ENCODE results near the gene SDE2.
A peak's percentile ranks its signal among the peaks of the same experiment; 100 is the strongest.
"Not testable (repeated sequence)": the region's sequence is repeated elsewhere in the genome, so short reads cannot be mapped to it uniquely, and the experiment has no call there.

SDE2 gene

GRCh38 chr1:225999227-225999911, at the start of gene SDE2:
SDE2 (minus strand) TSS chr1:225999343; CDS start chr1:225999312, 31 bp downstream.
- peak; percentile 100 for DNase-seq

- DNase-seq, result no peak
Observed at GRCh38 chr1:226048886-226049285, 49.7 kb upstream of the SDE2 start.

DNA sequence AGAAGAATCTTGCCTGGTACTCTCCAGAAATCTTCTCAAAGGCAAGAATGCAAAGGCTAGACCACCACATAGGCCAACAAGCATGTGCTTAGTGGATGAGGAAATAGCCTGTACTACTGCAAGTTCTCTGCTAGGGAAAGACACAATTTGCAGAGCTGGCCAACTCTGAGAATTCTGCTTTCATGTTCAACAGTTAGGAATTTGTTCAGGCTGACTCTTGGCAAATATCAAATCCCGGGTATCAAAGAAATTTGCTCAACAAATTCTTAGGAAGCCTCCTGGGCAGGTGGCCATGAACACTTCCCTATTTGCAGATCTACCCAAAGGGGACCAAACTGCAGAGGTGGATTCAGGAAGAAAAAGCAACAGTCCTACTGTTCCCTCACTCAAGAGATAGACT, 48.4 kb upstream of the SDE2 start:
- no peak for DNase-seq

- DNase-seq, result no peak
Observed at GRCh38 chr1:226046240-226046639, 47.1 kb upstream of the SDE2 start.

DNA sequence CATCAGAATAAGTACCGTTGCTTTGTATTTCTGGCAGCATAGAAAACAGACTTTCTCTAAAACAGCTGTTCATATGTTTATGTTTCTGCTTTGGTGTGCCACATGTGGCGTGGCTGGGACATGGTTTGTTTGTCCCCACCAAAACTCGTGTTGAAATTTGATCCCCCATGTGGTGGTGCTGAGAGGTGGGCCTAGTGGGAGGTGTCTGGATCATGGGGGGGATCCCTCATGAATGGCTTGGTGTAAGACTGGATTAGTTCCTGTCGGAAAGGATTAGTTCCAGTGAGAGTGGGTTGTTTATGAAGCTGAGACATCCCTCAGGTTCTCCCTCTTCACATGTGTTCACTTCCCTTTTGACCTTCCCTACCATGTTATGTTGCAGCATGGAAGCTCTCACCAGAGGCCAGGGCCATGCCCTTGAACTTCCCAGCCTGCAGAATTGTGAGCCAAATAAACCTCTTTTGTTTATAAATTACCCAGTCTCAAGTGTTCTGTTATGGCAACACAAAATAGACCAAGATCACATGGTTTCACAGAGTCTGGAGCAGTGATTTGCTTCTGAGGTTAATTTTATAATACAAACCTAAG, 45.5 kb upstream of the SDE2 start:
- DNase-seq, result no peak

DNA sequence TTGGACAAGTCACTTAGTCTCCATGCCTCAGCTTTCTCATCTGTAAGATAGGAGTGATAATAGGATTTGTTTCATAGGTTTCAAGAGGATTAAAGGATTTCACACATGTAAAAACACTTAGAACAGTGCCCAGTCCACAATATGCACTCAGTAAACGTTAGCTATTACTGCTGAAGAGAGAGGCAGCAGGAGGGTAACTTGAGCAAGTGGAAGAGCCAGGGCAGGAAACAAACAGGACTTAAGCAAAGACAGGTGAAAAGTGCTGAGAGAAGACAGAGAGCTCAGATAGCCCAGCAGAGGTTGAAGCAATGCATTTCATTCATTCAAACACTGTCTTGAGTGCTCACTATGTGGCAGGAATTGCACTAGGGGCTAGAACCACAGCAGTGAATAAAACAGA, 42.3 kb upstream of the SDE2 start:
- DNase-seq, result no peak

DNA sequence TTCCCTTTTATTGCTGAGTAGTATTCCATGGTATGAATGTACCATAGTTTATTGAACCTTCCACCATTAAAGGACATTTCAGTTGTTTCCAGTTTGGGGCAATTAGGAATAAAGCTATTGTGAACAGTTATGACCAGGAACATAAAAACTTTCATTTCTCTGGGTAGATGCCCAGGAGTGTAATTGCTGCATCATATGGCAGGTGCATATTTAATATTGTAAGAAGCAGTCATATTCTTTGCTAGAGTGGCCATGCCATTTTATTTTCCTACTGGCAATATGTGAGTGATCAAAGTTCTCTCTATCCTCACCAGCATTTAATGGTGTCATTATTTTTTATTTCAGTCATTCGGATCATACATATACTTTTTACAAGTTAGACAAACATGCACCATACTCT, 39.5 kb upstream of the SDE2 start:
- DNase-seq, result no peak

- no peak for DNase-seq
Observed at GRCh38 chr1:226035915-226036314, 36.8 kb upstream of the SDE2 start.

DNA sequence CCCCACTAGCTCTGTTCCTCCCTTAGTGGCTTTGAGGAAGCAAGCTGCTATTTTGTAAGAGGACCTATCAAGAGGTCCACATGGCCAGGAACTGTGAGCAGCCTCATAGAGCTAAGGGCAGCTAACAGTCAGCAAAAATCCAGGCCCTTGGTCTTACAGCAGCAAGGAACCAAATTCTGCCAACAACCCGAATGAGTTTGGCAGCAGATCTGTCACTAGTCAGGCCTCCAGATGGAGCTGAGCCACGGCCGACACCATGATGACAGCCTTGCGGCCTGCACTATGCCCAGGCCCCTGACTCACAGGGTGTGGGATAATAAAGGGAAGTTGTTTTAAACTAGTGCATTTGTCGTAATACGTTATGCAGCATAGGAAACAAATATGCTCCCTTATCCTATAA, 35.3 kb upstream of the SDE2 start:
- peak; percentile 68 for DNase-seq

- DNase-seq, result no peak
Observed at GRCh38 chr1:226033991-226034390, 34.8 kb upstream of the SDE2 start.

DNA sequence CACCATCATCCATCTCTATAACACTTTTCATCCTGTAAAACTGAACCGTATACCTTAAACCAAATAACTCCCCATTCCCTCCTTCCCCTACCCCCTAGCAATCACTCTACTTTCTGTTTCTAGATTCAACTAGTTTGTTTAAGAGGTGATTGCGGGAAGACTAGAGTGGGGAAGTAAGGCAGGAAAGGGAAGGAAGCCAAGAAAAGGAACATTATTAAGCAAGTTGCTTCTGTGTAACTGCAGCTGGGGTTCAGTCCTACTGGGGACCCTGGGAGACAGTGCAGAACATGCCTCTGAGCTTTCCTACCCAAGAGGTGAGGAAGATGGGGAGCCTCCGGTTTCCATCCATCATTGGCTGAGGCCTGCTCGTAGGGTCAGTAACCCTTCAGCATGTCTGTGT, 34.4 kb upstream of the SDE2 start:
- no peak for DNase-seq

DNA sequence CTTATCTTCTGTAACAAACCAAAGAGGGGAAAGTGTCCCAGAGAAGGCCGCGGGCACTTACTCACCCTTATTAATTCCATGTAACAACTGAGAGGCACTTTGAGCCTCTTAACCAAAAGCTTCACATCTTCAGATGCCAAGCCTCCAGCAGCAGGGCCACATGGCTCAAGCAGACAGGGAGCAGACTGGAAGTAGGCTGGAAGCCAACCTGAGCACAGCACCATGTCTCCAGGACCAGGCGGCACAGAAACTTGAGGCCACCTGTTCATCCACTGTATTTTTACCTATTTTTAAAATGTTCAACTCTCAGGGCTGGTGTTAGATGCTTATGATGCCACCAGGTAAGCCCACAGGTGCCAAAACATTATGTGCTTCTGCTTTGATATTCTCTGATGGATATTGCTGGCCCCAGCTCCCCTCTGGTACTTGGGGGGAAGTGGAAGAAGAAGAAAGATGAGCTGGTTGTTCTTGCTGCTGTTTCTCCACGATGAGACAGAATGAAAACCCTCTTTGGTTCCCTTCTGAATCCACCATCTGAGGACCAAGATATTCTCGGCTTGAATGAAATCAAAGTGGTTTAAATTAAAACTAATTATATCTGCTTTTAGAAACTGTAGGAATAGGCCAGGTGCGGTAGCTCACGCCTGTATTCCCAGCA, 30.6 kb upstream of the SDE2 start:
- no peak for DNase-seq

DNA sequence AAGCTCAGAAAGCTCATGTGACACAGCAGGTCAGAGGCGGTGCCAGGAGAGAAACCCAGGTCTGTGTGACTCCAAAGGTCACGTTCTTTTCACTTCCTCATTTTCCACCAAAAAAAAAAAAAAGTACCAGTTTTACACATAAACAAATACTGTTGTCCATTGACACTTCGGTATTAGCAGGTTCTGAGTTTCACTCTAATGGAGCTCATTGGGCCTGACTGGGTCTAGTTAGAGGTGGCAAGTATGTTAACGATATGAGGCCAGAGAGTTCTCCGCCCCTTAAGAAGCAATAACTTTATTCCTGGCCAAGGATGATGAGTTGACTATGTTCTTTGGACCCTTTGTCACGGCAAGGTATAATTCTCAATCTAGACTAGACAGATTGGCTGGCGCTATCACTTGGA, 30.0 kb upstream of the SDE2 start:
- peak; percentile 17 for DNase-seq

GRCh38 chr1:226027538-226028217, 28.5 kb upstream of the SDE2 start:
- no peak for DNase-seq

DNA sequence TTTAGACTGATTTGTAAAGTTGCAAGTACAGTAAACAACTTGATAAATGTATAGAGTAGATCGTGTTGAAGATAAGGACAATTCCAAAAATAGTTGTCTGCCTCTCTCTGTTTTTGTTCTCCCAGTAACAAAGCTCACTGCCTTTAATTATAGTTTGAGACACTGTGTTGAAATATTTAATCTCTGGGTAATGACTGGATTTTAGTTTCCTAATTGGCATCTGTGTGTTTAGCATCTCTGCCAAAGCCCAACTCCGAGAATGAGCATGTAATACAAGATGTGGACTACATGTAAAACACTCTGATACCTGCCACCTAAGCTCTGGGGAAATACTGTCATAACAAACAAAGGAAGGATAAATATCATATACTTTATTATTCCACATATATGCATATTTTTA, 27.7 kb upstream of the SDE2 start:
- DNase-seq, result no peak

DNA sequence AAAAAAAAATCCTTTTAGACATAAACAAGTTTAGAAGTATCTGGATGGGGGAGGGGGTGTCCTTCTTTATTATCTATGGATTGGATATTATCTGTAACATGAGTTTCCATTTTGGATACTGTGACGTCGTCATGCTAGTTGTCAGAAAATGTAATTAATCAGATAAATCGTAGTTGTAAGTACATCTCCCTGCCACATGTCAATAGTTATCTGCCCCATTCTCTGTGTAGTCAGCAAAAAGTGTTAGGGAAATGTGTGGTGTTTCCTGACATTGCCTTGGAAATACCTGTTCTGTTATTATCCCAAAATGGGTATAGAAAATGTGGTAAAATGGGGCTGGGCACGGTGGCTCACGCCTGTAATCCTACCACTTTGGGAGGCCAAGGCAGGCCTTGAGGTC, 24.6 kb upstream of the SDE2 start:
- no peak for DNase-seq

DNA sequence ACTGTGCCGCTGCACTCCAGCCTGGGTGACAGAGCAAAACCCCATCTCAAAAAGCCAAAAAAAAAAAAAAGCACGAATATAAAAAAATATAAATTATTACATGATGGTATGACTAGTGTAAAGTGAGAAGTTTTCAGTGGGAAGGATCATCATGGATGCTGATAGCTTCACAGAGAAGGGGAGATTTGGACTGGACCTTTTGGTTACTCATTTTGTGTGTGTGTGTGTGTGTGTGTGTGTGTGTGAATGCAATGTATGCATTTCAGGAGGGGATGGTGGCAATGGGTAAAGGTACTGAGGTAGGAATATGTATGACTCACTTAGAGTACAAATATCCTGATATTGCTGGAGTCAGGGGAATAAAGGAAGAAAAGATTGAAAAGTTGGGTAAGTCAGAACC, 22.7 kb upstream of the SDE2 start:
- DNase-seq, result no peak

DNA sequence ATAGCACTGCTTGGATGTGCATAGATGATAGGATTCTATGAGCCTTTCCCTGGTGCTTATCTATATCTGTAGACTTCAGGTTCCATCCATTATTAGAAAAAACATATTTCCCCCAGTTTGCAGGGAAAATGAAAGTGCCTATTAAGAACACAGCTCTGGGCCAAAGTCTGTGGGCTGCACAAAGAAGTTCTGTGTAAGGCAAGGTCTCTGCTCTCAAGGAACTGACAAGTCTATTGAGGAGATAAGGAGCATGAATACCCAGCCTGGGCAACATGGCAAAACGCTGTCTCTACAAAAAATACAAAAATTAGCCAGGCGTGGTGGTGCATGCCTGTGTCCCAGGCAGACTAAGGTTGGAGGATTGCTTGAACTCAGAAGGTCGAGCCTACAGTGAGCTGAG, 22.3 kb upstream of the SDE2 start:
- peak; percentile 36 for DNase-seq

- DNase-seq, result no peak
Observed at GRCh38 chr1:226019572-226019971, 20.4 kb upstream of the SDE2 start.

- DNase-seq, result no peak
Observed at GRCh38 chr1:226017070-226017469, 17.9 kb upstream of the SDE2 start.

DNA sequence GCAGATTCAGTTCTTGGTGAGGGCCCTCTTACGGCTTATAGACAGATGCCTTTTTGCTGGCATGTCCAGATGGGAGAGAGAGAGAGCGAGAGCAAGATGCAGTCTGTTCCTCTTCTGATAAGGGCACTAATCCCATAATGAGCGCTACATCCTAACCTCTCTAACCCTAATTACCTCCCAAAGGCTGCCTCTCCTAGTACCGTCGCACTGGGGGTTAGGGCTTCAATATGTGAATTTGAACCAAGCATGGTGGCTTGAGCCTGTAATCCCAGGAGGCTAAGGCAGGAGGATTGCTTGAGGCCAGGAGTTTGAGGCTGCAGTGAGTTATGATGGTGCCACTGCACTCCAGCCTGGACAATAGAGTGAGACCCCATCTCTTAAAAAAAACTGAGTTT, 10.5 kb upstream of the SDE2 start:
- peak; percentile 31 for DNase-seq

DNA sequence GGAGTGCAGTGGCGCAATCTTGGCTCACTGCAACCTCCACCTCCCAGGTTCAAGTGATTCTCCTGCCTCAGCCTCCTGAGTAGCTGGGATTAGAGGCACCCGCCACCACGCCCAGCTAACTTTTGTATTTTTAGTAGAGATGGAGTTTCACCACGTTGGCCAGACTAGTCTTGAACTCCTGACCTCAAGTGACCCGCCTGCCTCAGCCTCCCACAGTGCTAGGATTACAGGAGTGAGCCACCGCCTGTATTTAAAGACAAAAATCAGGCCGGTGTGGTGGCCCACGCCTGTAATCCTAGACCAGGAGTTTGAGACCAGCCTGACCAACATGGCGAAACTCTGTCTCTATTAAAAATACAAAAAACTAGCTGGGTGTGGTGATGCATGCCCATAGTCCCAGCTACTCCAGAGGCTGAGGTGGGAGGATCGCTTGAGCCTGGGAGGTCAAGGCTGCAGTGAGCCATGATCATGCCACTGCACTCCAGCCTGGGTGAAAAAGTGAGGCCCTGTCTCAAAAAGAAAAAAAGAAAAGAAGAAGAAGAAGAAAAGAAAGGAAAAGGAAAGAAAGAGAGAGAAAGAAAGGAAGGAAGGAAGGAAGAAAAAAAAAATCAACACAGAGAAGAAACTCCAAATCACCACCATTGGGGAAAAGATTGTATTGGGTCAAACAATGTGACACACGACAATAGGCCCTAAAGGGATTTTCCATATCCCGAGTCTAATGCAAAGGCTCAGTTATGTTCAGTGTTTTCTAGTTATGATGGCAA, 8.2 kb upstream of the SDE2 start:
- DNase-seq, result not testable (repeated sequence)

DNA sequence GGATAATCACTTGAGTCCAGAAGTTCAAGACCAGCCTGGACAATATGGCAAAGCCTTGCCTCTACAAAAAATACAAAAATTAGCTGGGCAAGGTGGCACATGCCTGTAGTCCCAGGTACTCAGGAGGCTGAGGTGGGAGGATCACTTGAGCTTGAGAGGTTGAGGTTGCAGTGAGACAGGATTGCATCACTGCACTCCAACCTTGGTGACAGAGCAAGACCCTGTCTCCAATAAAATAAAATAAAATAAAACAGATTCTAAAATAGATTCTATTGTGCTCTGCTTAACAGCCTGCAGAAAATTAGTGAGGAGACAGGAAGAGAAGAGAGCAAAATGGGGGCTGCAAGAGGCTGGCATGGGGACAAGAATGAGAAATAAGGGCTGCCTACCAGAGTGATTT, 7.5 kb upstream of the SDE2 start:
- no peak for DNase-seq

Data from hematopoietic multipotent progenitor cell treated with erythropoietin and hydrocortisone succinate and interleukin-3 and kit ligand, for 8 days (in vitro differentiated cells).